Measurements from ENCODE around the gene DIAPH2.

The DIAPH2 gene

DNA sequence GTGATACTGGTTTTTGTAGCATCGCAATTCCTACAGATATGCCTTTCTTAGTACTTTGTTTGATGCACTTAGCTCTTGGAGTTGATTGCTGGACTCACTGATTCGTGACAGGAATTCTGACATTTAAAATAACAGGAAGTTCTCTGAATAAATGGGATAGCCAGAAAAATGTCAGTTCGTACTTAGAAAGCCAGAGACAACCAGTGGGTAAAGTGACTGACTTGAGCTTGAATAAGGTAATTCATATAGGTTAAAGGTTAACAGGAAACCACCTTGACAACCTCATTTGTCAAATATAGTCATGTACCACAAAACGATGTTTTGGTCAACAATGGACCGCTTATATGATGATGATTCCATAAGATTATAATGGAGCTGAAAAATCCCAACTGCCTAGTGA lies 380.4 kb downstream of the DIAPH2 start:
- no peak for DNase-seq

DNA sequence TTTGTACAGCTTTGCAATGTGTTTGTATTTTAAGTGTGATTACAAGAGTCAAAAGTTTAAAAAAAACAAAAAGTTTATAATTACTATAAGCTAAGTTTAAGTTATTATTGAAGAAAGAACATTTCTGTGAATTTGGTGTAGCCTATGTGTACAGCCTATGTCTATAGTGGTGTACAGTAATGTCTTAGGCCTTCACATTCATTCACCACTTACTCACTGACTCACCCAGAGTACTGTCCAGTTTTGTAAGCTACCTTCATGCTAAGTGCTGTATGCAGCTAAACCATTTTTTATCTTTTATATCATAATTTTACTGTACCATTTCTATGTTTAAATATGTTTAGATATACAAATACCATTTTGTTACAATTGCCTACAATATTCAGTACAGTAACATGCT lies 381.3 kb downstream of the DIAPH2 start:
- no peak for DNase-seq

DNA sequence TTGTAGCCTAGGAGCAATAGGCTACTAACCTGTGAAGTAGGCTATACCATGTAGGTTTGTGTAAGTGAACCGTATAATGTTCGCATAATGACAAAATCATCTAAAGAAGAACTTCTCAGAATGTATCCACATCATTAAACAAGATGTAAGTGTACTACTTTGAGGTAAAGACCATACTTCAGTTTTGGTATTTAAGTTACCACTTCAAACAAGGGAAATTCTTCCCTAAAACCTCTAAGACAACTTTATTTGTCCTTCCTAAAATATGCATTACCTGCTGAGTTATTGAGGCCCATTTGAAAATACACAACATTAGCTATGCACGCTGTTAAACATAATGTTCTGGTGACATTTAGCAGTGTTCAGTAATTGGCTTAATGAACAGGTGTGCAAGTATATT lies 381.7 kb downstream of the DIAPH2 start:
- DNase-seq = no peak

DNA sequence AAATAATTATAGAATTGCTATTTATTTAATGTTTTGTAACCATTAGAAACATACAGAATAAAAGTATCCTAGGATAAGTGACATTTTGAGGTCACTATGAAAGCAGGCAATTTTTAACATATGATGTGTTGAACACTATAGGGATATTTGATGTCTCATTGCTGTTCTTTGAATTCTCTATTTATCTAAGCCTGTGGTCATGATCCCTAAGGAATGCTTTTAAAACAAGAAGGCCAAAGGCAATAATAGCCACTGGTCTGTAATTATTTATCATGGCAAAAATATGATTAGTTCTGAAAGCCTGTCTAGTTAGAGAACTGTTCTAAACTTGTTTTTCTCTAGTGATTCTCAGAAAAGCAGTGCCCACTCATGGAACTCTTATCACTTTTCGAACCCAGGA lies 385.7 kb downstream of the DIAPH2 start:
- DNase-seq = no peak

DNA sequence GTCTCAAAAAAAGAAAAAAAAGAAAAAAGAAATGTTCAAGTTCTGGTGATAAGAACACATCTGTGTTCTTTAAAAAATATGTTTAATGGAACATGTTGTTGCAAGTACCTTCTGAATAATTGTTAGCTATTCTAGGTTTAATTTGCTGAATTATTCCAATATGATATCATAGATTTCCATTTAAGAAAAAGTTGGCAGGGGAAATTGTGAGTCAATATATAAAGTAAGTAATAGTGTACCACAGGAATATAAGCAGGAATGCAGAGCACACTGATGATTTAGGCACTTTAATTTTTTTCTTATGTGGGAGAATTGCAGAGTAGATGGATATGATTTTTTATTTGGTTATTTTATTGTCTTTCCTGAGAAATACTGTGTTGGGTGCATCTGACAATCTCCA lies 389.8 kb downstream of the DIAPH2 start:
- DNase-seq = no peak

DNA sequence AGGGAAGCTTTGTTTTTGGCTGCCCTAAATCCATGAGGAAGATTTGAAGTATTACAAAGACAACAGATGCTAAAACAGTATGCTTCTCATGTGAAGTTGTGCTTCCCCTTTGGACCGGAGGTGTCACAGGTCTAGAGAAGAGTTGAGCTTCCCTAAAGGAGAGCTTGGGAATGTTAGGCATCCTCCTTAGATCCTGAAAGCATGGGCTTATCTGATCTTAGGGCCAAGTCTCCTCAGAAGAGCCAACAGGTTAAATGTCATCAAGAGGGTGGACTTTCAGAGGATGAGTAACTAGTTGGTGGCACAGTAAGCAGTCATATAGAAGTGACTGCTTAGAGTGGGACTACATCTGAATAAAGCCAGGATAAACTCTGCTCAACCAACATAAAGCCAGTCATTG lies 404.5 kb downstream of the DIAPH2 start:
- DNase-seq = no peak

DNA sequence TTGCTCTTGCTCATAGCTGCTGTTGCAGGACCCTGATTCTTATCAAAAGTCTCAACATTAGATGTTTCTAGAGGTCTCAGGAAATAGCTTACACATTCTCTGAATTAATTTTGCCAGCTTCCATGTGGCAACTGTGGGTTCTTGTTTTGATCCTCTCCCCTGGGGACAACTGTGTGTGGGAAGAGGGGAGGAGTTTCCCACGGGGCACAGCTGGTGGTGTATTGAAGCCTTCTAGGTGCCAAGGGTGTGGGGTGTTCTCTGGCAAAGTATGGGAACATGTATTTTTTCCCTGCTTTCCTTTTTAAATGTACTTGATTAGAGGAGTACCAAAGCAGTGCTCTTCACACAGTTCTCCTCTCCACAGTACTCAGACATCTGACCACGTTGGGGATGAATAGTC lies 411.7 kb downstream of the DIAPH2 start:
- DNase-seq = no peak

DNA sequence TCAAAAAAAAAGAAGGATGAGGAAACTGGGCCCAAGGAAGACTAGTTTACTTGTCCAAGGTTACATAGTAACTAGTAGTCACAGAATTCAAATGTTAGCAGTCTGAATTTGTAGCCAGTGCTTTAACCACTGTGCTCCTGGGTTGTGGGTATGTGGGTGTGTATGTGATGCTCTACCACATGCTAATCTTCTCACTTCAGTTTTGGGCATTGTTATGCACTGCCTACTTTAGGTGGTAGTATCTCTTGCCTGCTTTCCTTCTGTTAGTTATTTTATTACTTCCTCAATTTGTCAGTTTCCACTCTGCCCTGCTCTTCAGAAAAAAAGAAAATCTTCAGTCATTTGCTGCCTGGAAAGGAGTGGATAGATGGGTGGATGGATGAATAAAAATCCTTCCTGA lies 418.3 kb downstream of the DIAPH2 start:
- no peak for DNase-seq

DNA sequence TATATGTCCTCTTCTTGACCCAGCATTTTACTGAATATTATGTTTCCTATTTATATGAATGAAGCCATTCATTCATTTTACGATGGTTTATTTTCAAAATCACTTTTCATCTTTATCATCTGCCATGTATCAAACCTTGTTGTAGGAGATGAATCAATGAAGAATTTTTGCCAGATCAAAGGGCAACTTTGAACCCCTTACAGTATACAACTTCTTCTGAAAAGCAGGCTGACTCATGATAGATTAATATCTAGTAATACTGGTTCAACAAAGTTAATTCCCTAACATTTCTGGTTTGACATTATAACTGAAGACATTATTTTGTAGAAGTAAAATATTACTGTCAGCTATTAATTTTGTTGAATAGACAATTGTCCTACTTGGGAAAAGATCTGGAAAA lies 425.1 kb downstream of the DIAPH2 start:
- DNase-seq = no peak

DNA sequence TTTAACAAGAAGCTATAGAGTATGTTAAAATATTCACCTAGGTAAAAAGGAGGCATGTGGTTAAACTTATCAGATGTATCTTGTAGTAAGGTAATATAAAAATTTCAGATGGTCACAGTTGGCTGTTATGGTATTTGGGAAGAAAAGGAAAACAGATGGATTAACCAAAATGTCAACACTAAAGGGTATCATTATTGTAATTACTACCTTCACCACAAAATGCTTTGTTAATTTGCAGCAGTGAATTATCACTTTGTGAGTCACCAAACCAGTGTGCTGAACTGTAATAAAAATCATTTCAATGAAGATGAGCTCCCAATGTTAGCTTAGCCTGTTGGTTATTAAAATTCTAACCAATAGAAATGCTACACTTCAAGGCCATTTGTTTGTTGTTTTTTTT lies 432.9 kb downstream of the DIAPH2 start:
- DNase-seq = no peak

DNA sequence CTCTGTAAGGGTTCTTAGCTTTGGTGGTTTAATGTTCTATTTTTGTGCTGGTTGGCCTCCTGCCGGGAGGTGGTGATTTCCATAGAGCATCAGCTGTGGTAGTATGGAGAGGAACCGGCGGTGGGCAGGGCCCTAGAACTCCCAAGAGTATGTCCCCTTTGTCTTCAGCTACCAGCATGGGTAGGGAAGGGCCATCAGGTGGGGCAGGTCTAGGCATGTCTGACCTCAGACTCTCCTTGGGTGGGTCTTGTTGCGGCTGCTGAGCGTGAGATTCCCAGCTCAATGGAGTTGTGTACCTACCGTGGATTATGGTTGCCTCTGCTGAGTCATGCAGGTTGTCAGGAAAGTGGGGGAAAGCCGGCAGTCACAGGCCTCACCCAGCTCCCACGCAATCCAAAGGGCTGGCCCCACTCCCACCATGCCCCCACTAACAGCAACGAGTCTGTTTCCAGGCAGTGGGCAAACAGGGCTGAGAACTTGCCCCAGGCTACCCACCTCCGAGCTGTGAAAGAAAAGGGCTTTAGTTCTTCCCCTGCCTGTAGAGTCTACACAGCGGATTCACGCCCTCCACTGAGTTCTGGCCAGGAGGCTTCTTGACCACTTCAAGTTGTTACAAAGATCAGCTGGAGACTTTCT lies 434.9 kb downstream of the DIAPH2 start:
- no peak for DNase-seq

DNA sequence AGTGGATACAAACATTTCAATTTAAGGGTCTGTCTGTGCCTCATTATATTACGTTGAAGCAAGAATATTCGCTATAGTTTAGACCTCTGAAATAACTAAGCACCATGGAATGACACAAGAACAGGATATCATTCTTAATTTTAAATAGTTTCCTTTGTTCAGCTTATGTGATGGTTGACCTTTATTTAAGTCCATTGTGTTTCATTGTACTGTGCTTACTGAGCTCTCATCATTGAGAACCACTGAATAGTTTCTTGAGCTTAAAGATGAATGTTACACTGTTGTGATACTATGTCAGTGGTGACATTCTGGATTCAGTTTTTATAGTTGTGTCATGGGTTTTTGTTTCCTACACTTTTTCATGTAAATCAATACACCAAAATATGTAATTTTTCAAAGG lies 438.4 kb downstream of the DIAPH2 start:
- no peak for DNase-seq

DNA sequence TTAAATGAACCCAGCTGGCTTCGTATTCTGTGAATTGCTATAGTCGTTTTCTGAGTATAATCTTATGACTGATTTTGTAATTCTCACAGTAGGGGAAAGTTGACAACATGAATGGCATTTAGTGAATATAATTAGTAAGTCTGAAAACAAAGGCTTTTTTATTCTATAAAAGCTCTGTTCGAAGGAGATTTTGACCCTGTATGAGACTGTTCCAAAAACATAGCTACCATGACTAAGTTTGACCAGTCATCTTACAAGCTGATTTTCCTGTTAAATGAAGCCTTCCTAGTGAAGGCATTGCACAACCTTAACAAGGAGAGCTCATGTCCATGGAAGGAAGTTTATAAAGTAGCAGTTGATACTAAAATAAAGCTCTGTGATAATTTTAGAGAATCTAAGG lies 441.4 kb downstream of the DIAPH2 start:
- no peak for DNase-seq

DNA sequence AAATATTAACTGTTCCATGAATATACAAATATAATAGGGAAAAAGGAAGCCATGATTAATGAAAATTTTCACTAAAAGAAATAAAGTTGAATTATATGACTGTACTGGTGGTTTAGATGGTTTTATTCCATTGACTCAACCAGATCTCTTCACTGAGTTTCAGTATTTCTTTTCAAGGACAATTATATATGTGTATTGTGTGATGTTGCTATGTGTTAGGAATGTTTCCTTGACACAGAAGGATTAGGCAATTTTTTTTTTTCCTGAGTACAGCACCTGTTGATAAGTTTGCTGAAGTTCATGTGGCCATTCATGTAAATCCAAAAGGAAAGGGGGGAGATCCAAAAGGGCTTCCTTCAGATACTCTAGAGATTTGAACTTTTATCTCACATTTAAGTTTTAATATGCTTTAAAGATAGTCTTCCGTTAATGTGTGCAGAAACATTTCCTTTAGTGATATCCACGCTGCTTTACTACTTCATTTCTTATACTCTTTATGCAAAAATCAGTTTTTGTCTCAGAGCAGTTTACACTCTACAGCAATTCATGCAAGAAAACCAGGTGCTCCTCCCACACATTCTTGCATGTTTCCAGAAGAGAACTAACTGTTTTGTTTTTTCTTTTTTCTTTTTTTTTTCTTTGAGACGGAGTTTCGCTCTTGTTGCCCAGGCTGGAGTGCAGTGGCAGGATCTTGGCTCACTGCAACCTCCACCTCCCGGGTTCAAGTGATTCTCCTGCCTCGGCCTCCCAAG lies 448.2 kb downstream of the DIAPH2 start:
- no peak for DNase-seq

DNA sequence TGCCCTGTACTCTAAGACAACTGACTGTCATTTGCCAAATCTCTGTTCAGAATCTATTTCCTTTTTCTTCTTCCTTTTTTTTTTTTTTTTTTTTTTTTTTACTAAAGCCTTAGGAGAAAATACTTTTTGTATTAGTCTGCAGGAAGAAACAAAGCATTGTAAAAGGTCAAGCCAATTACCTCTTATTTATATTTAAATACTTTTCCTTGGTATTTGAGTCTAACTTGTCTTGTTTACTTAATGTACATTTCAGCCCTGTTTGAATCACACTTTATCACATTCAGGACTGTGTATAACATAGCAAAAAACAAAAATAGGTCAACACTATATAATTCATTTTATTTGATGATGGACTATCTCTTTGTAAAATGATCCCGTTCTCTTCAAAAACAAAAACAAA lies 461.3 kb downstream of the DIAPH2 start:
- DNase-seq = no peak

DNA sequence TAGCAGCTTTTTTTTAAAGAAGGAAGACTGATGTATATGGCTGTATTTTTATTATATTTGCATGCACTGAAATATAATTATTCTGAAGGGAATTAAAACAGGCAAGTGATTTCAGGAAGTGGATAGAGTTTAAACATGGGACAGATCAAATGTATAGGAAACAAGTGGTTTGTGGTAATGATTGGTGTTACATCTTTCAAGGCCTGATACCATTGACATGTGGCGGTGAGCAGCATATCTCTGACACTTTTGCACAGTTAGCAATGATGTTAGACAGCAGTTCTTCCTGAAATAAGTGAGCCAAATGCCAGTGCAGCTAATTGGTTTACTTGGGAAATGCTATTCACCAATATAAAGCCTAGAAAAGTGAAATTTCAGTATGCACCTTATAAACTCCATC lies 471.2 kb downstream of the DIAPH2 start:
- no peak for DNase-seq

DNA sequence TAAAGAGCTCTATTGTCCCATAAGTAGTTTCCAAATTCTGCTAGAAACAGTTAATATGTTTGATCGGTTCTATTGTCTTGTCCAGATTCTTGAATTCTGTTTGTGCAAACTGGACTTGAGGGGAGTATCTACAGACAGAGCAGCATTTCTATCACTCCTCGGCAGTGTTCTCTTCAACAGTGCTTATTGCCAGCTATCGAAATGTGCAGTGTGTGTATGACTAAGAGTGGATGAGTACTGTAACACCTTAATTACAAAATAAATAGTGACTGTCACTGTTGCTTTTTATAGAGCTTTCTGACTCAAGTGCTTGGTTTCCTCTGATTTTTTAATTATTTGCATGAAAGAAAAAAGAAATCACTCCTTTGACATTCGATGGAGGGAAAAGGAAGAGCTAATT lies 473.6 kb downstream of the DIAPH2 start:
- DNase-seq = no peak

DNA sequence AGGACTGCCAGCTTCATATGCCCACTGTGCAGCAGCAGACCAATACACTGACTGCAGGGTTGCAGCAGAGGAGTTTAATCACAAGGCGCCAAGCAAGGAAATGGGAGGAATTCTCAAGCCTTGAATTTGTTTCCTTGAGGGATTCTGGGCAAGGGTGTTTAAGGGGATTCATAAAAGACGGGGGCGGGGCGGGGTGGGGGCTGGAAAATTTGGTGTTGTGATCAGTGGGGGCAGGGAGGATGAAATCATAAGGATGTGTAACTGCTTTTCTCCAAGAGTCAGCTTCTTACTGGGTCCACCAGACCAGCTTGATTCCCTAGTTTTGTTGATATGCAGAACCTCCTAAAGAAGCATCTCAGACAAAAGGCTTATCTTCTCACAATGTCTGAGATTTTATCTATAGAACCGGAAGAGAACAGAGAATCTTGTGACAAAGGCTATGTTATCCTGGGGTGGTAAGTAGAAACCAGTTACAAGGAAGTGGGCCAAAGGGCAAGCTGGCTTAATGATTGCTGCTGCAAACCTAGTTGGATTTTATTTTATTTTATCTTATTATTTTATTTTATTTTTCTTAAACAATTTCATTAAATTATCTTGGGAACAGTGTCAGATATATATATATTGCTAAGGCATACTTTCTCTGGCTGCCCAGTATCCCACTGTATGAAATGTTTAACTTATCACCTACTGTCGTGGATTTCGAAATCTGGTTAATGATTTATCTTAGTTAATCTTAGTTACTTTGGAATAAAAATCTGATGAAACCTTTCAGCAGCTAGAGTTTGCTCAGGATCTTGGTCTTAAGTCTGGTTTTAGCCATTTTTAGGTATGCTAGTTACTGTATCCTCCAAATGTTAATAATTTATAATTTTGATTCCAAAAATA lies 475.5 kb downstream of the DIAPH2 start:
- no peak for DNase-seq

DNA sequence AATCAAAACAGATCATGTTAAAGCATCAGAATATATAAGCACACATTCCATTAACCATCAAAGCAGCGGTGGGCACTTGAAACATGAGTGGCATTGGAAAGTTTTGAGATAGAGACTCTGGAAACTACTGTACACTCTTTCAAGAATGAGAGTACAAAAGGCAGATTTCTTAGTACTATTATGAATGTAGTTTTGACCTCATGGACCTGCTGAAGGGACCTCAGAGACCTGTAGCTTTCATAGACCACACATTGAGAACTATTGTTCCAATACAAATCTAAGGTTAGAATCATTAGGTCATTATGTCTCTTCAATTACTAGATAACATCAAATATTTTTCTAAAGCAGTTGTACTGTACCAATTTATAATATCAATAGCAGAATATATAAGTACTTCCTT lies 482.7 kb downstream of the DIAPH2 start:
- DNase-seq = no peak

DNA sequence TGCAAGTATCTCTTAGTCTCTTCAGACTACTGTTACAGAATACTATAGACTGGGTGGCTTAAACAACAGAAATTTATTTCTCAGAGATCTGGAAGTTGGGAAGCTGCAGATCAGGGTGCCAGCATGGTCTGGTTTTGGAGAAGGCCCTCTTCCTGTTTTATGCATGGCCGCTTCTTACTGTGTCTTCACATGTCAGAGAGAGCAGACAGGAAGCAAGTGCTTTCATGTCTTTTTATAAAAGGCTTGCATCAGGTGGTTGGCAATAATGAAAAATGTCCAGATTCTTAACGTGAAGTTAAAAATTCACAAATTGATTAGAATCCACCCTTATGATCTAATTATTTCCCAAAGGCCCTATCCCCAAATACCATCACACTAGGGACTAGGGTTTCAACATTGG lies 484.0 kb downstream of the DIAPH2 start:
- DNase-seq = no peak

DNA sequence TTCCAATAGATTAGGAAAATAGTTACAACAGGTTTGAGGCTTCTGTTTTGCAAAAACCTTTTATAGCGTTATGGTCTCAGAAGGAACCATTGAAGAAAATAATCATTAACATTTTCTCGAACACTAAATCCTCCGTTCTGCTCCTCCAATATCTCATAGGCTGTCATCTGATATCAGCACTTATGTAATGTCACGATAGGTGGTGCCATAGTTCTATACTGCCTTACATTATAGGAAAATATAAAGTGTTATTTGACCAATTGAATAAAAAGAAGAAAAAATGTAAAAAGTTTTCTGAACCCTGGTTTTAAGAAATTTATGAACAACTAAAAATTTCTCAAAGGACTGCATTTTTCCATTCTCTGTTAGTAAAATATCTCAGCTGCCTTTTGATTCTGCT lies 490.5 kb downstream of the DIAPH2 start:
- no peak for DNase-seq

DNA sequence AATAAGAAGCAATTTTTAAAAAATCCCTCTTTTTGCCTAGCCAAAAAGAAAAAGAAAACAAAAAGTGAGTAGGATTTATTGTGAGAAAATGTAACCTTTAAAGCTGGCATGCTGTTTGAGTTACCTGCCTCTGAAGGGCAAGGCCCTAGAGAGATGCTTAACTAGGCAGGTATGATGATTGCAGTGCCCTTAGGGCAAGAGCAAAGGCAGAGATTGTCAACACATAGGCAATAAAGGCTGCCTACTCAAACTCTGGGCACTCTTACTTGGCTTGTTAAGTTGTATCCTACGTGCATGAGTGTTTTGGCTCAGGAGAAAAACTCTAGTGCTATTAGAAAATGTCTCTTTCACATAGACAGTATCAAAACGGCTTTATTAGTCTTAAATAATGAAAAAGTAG lies 505.0 kb downstream of the DIAPH2 start:
- DNase-seq = no peak

DNA sequence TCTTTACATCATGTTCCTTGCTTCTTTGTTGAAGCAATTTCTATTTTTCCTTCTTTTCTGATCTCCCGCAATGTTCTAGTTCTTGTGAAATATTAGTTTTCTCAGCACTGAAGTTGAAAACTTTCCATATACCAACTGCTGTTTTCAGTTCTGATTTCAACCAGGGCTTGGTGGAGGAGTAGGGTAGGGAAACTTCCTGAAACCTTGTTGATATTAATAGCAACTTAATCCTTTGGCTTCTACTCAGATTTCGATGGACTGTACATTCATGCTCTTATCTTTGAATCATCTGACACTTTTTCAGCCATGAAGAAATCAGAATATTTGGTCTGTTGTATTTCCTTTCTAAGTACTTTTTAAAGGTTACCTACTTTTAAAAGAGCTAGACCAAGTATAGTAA lies 514.9 kb downstream of the DIAPH2 start:
- no peak for DNase-seq

DNA sequence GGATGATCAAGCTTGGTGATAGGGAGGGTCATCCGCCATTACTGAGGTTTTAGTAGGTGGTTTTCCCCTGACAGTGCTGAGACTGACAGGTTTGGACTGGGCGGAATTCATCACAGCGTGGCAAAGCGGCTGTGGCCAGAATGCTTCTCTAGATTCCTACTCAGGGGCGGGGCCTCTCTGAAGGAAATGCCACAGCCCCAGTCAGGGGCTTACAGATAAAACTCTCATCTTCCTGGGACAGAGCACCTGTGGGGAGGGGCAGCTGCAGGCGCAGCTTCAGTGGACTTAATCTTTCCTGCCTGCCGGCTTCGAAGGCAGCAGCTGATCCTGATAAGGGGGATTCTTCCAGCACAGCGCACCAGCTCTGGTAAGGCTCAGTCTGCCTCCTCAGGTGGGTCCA lies 515.8 kb downstream of the DIAPH2 start:
- no peak for DNase-seq

All from activated naive CD4-positive, alpha-beta T cell (primary cell).